HK-2 (cell line): ENCODE results near the gene ERGIC1.
"Not testable (repeated sequence)": the region's sequence is repeated elsewhere in the genome, so short reads cannot be mapped to it uniquely, and the experiment has no call there.

Experiments used
- DNase-seq: peaks from one replicate; pipeline ENCODE4 v3.0.0-alpha.2; 2018; ENCODE audit not compliant: unreplicated experiment

Gene ERGIC1

DNA sequence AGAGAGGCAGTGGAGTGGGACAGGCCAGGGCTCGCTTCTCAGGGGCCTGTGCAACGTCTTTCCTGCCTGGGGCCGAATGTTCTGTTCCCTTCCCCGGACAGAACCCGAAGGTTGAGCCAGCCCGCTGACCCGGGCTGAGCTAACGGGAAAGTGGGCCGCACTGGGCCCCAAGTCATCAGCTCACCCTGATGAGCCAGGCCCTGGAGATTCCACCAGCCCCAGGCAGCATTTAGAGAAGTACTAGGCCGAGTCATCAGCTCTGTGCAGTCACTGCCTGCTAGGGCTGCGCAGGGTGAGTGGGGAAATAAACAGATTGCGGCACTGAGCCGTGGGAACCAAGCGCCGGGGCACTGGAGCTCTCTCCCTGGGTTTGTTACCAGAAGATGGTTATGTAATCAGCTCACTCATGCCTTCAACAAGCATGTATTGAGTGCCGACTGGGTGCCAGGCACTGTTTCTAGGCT, 33.9 kb upstream of the ERGIC1 start:
- DNase-seq: no peak

DNA sequence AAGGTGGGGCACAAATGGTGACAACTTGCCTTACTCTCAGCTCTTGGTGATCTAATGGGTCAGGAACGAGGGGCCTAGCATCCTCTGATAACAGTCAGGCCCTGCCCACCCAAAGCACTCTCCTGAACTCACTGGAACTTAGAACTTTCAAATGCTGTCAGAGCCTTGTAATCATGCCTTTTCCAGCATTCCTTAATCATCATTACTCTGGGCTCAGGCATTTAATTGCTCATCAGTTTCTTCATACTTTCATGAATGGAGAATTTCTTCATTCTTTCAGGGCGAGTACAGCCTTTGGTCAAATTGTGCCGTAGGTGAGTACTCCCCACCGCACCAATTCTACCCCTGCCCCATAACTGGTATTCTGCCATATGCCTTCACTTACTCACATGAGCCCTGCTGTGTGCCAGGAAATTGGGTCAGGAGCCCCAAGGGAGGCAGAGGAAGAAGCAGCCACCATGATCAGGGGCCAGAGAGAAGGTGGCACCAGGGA, 32.8 kb upstream of the ERGIC1 start:
- no peak for DNase-seq

DNA sequence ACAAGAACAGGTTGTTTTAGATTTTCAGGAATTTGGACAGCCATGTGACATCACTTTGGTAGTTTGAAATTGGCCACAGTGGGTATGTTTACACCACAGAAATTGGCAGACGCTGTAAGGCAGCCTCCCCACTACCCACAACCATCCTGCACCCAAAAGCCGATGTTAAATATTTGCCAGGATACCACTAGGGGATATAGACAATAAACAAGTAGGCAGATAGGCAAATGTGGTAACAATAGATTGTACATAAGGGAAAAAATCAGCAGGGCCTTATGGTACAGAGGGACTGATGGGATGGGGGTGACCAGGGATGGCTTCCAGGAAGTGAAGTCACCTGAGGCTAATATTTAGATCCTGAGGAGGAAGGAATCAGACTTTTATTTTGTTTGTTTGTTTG, 31.9 kb upstream of the ERGIC1 start:
- no peak for DNase-seq

DNA sequence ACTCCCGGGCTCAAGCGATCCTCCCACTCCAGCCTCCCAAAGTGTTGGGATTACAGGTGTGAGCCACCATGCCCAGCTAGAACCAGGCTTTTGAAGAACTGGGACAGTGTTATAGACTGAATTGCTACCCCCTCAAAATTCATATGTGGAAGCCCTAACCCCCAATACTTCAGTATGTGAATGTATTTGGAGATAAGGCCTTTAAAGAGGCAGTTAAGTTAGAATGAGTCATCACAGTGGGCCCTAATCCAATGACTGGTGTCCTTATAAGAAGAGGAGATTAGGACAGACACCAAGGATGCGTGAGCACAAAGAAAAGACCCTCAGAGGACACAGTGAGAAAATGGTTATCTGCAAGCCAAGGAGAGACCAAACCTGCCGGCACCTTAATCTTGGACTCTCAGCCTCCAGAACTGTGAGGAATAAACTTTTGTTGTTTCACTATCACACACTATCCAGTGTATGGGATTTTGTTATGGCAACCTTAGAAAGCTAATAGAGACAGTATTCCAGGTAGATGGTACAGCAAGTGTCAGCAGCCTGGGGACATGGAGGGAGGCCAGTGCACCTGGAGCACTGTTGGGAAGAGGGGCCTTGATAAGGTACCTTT, 31.4 kb upstream of the ERGIC1 start:
- DNase-seq: no peak

DNA sequence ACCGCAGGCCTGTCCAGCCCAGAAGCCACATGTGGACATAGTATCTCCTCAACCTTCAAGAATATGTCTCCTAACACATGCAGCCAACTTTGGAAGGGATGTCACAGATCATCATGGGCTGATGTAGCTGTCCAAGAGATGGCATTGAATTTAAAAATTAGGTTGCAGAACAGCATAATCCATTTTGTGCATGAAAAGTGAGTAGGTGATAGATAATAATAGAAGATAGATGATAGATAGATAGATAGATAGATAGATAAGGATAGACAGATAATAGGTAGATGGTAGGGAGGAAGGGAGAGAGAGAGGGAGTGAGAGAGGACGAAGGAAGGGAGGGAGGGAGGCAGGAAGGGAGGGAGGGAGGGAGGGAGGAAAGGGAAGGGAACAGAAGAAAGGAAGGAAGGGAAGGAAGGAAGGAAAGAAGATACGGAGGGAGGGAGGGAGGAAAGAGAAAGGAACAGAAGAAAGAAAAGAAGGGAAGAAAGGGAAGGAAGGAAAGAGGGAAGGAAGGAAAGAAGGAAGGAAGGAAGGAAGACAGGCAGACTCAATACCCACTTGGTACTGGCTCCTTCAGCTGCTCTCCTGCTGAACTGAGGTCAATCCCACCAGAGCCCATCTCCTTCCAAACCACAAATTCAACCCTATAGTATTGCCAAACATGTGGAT, 28.9 kb upstream of the ERGIC1 start:
- no peak for DNase-seq

DNA sequence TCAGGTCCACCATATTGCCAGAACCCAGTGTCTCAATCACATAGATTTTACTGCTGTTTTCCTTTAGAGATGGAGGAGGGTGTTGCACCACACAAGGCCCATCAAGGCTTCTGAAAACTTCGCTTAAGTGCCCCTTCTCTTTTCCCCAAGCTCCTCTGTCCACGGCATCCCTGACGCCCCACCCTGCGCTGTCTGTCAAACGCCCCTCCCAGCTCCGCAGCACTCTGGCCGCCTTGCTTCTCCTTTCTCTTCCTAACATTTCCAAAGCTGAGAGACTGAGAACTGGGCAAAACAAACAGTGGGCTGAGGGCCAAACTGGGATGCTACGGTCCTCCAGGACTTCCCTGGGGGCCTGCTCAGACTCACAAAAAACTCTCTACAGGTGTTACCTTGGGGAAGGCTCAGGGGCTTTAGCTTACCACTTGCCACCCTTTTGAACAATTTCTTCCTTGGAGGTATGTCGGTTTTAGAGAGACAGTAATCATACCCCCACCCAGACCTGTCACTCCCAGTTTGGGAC, 28.3 kb upstream of the ERGIC1 start:
- no peak for DNase-seq

DNA sequence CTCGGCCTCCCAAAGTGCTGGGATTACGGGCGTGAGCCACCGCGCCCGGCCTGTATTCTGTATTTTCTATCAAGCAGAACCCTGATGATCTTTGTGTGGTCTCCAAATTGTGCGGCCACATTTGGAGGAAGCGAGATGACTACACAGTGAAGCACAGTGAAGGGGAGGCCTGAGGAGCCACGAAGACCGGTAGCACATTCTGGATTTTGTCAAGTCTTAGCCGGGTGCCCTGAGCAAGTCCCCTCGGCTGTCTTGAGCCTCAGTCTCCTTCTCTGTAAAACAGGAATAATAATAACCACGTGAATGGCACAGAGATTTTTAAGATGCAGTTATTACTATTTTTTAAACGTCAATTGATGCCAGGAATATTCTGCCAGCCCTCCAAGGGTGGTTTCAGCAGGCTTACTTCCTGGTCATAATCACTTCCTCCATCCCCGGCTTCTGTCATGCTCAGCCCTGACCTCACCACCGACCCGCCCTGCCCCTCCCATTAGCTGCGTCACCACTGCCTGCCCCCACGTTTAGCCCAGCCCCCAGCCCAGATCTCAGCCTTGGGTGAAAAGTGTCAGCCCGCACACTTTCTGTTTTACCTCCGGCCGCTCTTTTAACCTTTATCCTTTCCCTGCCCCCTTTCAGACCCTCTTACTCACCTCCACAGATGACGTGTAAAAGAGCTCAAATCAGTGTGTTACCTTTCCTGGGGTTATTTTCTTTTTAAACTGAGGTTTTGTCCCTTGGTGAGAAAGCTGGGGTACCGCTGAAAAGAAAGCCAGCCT, 27.0 kb upstream of the ERGIC1 start:
- no peak for DNase-seq

DNA sequence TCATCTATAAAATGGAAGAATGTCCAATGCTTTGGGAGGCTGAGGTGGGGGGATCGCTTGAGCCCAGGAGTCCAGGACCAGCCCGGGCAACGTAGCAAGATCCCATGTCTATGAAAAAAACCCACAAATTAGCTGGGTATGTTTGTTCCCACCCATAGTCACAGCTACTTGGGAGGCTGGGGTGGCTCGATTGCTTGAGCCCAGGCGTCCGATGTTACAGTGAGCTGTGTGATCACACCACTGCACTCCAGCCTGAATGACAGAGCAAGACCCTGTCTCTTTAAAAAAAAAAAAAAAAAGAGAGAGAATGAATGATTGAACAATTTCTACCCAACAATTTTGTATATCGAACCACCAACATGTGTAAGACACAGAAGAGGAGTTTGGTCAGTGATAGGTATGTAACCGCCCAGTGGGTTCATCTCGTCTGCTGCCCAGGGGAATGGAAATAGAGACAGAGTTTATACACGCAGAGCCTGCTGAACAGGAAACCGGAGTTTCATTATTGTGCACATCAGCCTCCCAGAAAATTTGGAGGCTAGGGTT, 26.2 kb upstream of the ERGIC1 start:
- DNase-seq: no peak

DNA sequence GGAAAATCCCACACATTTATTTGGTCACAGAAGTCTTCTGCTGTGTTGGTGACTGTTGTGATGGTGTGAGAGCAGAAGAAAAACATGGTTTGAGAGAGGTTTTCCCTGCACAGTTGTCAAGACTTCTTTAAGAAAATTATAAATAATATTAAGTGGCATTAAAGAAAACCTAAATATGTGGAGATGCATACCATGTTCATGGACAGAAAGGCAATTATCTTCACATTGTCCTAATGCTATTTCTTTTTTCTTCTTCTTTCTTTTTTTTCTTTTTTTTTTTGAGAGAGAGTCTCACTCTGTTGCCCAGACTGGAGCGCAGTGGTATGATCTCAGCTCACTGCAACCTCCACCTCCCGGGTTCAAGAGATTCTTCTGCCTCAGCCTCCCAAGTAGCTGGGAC, 24.3 kb upstream of the ERGIC1 start:
- no peak for DNase-seq

DNA sequence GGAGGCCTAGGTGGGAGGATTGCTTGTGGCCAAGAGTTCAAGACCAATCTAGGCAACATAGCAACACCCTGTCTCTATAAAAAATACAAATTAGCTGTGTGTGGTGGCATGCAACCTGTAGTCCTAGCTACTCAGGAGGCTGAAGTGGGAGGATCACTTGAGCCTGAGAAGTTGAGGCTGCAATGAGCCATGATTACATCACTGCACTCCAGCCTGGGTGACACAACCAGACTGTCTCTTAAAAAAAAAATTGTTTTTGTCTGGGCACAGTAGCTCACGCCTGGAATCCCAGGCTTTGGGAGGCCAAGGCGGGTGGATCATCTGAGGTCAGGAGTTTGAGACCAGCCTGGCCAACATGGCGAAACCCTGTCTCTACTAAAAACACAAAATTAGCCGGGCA, 23.1 kb upstream of the ERGIC1 start:
- DNase-seq: not testable (repeated sequence)

DNA sequence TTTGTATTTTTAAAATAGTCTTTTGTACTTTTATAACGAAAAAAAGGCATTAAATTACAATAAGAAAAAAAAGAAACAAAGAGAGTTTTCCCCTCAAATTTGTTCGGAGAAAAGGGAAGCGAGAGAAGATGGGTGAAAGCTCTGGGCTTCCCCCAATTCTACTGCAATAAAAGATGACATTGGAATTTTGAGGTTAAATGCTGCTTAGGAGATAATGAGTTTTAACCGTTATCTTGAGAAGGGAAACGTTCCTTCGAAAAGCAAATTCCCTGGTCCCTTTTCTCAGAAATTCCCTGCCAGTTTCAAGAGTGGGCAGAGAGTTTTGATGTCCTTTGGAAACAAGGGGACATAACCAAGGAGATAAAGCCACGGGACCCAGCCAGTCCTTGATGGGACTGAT, 18.4 kb upstream of the ERGIC1 start:
- no peak for DNase-seq

DNA sequence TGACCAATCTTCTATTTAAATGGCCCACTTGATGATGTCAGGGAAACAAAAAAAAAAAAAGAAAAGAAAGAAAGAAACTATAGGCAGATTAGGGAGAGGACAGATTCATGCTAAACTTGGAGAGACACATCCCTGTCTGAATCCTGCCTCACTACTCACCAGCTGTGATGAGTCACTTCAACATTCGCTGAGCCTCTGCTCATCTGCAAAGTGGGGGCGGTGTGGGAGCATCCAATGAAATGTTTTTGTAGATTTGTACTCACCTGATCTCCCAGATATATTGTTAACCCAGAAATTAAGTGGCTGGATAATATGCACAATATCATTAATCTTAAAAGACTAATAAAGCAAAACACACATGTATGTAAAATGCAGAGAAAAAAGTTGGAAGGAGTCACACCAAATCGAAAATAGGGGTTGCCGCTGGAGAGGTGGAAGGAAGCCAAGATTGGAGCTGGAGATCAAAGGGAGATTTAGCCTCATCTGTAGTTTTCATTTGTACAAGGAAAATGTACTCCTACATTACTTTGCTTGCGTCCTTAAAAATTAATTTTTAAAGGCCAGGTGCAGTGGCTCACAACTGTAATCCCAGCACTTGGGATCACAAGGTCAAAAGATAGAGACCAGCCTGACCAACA, 17.0 kb upstream of the ERGIC1 start:
- DNase-seq: no peak

DNA sequence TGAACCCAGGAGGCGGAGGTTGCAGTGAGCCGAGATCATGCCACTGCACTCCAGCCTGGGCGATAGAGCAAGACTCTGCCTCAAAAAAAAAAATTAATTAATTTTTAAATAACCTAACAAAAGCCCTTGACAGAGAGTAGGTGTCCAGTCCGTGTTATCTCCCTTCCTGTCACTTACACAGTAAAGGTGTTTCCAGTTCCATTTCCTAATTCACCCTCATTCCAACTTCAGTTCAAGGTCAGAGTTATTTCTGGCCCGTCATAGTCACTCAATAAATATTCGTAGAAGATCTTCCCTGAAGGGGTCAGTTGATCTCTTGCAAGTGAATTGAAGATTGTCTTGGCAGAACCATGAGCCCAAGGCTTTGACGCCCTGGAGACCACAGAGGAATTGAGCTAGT, 16.4 kb upstream of the ERGIC1 start:
- no peak for DNase-seq

DNA sequence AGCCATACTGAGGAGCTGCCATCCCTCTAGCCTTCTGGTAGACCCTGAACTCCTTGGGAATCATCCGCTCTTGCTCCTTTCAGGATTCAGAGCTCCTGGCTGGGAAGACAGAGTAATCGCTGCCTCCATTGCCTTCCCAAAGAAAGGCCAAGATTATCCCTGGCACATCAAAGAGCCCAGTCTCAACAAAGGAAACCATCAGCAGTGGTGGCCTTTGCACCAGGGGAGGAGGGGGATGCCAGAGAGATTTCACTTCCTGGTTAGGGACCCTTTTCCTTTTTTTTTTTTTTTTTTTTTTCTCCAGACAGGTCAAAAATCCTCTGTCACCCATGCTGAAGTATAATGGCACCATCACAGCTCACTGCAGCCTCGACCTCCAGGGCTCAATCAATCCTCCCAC, 16.0 kb upstream of the ERGIC1 start:
- DNase-seq: no peak

DNA sequence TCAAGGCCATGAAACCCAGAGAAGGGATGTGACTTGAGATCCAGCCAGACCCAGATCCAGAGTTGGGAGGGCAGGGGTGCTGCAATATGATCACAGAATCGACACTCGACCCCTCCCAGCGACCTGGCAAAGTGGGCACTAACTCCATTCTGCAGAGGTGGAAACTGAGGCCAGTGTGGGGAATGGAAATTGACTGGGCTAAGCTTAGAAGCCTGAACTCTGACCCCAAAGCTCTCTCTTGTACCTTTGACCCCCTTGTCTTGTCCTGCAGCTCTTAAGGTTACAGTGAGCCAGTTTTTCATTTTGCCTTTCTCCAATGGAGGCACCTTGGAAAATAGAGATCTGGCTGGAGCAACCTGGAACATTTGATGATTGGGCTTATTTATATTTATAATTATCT, 14.5 kb upstream of the ERGIC1 start:
- DNase-seq: no peak

DNA sequence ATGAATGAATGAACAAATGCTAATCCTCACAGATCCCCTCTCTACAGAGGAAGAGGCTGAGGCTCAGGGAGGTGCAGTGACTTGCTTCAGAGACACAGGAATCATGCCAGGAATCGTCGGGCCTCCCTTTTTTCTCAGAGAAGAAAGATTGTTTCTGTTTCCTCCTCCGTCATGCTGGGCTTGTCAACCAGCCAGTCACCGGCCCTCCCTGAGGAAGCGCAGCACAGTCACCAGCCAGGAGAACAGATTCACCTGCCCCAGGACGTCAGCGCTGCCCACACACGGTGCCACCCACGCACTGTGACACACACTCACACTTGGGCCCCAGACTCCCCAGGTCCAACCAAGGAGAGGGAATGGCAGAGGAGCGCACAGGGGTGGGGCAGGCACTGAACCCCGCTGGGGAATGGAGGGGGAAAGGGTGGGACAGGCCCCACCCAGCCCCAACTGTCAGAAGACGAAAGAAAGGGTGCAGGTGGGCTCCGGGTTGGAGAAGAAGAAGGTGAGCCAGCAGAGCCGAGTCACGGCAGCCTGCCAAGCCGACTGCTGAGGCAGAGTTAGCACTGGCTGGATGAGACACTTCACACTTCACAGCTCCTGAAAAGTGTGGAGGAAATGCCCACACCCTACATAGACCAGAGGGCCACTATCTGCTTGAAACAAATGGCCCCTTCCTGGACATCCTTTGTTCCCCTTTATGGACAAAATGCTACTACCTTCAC, 13.8 kb upstream of the ERGIC1 start:
- DNase-seq: peak; percentile 54

DNA sequence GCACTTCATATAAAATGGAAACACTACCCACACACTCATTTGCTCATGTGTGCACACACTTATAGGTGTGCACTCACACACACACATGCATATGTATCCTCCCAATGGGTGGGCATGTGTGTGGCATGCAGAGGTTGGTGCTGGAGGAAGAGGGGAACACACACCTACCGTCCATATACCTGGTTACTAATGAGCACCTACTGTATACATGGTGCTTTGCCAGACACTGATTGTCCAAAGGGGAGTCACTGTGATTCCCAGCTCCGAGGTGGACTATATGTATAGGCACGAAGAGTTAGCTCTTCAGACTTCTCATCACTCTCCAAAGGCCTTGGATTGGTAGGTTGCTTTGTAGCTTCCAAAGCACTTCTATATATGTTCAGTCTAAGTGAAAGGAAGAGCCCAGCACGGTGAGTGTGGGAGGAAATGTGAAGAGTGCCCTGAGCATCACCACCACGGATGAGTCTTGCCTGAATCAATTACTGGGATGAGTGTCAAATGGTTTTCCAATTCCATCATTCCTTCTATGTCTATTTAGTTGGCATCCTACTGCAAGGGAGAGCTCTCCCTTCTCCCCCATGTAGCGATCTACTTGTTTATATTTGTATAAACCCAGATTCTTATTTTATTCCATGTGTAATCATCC, 12.6 kb upstream of the ERGIC1 start:
- DNase-seq: no peak

DNA sequence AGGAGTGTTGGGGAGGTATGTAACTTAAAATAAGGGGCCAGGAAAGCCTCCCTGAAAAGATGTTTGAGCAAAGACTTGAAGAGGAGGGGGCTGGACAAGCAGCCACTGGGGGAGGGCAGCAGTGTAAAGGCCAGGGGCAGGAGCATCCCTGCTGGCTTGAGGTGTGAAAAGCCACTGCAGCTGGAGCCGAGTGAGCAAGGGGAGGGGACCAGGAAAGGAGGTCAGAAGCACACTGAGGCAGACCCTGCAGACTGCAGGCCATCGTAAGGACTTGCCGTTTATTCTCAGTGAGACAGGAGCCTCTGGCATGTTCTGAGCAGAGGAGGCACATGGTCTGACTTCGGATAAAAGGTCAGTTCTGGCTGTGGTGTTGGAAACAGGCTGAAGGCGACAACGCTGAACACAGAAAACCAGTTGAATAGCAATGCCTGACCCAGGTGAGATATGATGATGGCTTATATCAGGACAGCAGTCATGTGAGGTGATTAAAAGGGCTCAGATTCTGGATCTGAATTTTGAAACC, 10.2 kb upstream of the ERGIC1 start:
- DNase-seq: no peak

DNA sequence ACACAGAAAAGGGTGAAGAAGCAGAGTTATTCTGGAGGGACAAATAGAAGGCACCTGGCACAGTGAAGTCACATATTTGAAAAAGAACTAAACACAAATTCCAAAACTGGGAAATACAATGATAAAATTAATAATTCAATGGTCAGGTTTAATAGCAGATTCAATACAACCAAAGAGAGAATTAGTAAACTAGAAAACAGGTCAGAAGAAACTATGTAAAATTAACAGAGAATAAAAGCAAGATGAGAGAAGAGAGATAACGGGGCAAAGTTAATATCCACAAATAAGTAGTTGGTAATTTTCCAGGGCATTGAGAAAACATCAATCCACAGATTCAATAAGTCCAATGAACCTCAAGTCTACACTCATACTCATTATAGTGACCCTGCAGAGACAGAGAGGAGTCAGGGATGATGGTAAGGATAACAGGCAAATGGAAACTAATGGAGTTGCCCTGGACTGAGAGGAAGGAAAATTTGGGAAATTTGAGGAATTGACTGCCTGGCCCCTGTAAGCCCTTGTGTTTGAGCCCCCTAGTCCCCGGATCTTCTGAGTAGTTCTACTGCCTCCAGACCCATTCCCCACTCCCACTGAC, 8.3 kb upstream of the ERGIC1 start:
- DNase-seq: no peak

DNA sequence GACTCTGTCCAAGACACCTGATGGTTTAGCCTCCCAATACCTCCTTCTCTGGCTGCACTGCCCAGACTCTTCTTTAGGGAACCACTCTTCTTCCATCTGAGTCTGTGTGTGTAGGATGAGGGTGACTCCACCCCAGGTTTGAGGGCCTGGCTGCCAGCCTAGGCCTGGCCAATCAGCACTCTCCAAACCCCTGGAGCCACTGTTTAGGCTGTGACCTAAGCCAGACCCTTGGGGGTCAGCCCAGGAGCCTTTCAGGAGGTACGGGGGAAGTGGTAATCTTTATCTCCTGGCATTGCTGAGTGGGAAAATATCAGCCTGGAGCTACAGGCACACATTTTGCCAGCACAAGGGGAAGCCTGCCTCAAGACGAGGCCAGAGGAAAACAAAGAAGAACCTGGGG, 6.2 kb upstream of the ERGIC1 start:
- no peak for DNase-seq
